Stimulated activated CD4-positive, alpha-beta T cell treated with anti-CD3 and anti-CD28 coated beads, Interleukin-1b, Interleukin-23, amount 100 ng/mL, for 4 hours (primary cell): ENCODE measurements around the gene ZBTB16.

Experiments used
- DNase-seq, 2 donors: peaks; one replicate each; pipeline ENCODE4 v3.0.0-alpha.2; 2020; ENCODE audit warnings: low read depth in 2 of 2

ZBTB16 gene

DNA sequence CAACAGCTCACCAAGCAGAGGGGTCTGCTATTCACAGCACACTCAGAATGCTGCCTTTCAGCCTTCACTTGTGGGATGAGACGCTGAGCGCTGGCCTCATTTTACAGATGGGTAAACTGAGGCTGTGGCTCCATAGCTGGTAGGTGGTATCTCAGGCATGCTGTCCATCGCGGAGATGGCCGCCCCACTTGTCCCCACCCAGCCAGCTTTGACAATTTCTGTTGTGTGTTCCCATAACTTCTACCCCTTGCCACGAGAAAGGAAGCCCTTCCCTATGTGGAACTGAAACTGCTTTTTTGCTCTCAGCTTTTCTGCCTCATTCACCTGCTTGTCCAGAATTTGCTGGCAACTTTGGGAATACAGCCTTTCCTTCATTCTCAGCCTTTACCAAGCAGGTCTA, 200.6 kb downstream of the ZBTB16 start:
- no peak for DNase-seq

DNA sequence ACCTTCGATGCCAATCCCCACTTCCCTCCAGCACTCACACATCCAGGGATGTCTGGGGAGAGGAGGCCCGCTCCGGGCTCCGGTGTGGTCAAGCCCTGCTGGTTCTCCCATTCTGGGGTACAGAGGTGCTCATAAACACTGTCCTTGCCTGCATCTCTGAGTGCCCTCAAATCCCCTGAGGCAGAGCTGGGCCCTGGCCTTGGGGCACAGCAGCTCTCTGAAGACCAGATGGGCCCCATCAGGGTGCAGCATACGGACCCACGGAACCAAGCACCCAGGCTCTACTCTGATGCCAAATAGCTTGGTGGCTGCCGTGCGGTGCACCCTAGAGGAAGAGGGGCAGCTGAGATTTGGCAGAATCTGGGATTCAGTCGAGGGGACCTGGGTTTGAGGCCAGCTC, 201.0 kb downstream of the ZBTB16 start:
- no peak for DNase-seq

DNA sequence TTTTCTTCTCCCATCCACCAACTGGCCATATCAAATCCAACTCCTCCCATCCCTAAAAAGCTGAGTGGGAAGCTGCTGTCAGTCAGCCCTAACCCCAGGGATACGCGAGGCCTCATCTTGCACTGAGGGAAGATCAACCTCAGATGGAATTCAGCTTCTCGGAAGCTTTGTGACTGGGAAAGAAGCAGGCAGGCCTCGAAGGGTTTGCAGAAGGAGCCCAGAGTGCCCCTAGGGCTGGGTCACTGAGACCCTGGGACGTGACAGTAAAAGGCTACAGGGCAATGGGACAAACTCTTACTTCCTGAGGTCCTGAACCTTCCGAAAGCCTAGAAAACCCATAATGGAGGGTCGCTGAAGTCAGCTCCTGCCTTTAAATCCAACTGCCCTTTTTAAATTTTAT, 202.3 kb downstream of the ZBTB16 start:
- no peak for DNase-seq

DNA sequence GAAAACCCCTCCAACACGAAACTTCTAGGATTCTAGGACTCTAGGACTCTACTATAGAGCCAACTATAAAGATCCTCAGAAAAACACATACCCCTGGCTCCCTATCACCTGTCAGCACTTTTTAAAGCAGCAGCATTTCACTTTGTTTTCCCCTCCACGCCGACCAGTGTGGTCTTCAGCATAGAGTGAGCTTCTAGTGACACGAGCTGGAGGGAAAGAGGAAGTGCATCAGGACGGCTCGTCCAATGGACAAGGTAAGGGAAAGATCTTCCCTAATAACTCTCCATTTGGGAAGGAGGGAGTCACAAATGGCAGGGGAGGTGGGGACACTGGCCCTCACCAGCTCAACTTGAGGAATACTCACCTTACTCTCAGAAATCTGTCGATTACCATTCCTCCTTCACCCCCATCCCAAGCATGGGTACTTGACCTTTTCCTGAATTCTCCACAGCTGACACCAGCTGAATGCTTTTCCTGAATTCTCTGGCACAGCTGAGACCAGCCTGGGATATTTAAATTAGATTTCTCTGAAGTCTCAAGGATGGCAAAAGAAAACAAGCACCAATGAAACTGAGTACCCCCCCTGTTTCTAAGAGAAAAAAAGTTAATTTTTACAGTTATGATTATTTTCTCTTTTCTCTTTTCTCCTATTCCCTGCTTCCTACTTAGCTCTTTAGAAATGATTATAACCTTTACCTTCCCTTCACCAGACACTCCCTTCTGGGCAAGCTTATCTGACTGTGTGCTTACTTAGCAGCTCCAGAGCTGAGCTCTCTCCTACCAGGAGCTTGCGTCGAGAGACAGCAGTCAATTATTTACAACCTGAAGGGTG, 203.4 kb downstream of the ZBTB16 start:
- DNase-seq, result no peak

DNA sequence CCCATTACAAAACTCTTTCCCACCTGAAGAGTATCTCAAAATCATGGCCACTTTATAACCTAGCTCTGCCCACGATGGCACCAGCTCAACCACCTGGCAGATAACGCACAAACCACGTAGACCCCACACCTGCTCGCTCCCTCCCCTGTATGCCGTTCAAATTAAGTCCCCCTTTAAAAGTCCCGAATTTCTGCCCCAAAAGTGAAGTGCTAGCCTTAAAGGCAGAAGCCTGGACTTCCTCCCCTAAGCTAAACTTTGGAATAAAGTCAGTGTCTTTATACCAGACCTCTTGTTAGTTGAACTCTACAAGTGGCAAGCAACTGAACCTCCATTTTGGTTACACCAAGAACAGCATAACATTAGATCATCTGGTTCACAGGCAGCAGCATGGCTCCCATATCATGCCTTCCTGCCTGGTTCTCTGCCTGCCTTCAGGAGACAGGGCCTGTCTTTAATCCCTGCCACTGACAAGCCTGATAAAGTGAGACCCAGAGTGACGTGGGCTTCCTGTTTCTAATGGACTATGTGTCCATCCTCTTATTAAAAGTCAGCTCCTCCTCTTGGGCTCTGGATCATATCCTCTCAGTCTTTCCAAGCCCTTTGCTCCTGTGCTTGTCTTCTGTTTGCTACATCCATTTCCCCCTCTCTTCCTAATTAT, 204.1 kb downstream of the ZBTB16 start:
- no peak for DNase-seq

DNA sequence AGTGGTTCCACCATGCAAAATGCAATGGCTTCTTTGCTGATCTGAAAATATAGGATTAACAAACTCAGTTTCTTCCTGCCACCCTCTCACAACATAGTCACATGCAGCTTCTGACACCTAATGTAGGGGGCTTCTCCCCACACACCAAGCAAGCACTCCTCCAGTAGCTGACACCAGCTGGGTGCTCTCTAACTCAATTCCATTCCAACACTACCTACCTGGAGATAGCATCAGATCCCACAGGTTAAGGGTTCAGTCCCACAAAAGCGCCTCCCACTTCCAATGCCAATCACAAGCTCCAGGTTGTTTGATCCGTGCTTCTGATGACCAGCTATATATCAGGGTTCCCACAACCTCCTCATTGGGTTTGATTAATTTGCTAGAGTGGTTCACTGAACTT, 204.9 kb downstream of the ZBTB16 start:
- DNase-seq, result no peak

DNA sequence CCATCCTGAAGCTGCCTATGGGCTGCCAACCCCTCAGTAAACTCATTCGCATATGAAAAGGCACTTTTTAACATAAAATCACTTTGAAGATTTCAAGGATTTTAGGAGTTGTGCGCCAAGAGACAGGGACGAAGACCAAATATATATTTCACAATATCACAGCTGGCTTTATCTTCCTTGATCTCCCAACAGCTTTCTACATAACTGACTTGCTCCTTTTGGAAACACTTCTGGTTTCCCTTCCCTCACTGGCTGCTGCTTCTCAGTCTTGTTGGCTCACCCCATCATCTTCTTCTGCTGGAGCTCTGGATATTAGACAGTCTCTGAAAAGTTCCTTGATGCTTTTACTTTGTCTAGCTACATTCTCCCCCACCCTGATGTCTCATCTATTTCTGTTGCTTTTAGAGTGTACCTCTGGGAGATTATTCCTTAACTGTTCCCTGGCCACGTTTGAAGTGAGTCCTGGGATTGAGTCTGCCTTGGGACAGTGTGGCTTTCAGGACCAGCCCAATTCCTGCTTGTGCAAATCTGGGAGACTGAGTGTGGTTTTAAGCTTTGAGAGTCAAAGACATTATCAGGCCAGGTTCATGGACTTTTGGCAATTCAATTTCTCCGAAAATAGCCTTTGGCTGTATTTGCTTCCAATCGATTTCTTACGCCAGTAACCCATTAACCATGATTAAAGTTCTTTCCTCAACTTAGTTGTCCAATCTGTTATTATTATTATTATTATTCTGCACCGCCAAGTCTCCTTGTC, 205.8 kb downstream of the ZBTB16 start:
- no peak for DNase-seq

DNA sequence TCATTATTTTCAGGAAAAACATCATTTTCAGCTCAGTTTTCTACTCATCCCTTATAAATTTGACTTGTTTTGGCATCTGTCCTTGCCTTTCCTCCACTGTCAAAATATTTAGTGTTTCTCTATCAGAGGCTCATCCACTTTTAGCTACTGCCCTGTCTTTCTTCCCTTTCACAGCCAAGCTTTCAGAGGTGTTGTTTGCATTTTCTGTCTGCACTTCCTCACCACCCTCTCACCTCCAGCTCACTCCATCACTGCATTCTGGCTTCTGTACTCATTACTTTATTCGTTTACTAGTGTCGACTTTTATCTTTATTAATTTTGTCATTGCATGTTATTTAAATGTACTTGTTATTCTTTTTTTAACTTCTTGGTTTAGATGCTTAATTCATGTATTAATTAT, 210.0 kb downstream of the ZBTB16 start:
- no peak for DNase-seq

DNA sequence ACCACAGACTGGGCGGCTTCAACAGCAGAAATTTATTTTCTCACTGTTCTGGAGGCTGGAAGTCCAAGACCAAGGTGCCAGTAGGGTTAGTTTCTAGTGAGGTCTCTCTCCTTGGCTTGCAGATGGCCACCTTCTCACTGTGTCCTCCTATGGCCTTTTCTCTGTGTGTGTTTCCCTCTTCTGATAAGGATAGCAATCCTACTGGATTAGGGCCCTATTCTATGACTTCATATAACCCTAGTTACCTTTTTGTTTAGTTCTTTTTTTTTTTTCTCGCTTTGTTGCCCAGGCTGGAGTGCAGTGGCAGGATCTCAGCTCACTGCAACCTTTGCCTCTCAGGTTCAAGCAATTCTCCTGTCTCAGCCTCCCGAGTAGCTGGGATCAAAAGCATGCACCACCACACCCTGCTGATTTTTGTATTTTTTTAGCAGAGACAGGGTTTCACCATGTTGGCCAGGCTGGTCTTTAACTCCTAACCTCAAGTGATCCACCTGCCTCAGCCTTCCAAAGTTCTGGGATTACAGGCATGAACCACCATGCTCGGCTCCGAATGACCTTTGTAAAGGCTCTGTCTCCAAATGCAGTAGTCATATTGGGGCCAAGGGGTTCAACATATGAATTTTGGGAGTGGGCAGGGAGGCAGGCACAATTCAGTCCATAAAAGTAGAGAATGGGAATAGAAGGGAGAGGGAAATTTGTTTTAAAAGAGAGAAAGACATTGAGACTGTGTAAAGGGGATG, 211.2 kb downstream of the ZBTB16 start:
- DNase-seq, result no peak

DNA sequence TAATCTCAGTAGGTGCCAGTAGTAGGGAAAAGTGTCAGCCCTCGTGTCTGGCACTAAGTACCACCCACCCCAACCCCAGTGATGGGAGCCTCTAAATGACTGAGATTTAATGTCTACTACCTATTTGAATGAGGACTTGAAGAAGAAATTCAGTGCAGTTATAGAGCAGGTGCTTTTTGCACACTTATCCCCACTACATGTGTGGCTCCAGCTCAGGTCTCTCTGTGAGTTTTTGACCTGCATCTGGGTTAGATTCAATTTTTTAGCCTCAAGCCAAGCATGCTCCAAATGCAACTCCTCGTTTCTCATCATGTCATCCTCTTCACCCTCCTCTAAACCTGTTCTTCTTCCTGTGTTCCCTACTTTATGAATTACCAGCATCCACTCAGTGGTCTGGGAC, 211.8 kb downstream of the ZBTB16 start:
- no peak for DNase-seq

DNA sequence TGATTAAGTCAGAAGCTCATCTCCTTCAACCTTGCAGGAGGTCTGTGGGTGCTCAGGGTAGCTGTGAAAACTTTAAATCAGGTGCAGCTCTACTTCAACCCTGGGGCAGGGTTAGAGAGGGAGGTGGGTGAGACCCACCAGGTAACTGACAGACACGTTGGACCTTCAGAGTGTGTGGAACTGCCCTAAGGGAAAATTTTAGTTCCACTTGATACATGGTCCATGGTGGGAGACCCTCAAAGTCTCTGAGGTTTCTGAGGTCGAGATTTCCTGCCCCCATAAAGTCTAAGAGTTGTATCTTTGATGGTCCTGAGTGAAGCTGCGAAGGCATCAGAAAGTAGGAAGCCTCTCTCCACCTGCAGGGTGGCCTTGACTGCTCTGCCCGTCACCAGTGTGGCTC, 212.8 kb downstream of the ZBTB16 start:
- no peak for DNase-seq

DNA sequence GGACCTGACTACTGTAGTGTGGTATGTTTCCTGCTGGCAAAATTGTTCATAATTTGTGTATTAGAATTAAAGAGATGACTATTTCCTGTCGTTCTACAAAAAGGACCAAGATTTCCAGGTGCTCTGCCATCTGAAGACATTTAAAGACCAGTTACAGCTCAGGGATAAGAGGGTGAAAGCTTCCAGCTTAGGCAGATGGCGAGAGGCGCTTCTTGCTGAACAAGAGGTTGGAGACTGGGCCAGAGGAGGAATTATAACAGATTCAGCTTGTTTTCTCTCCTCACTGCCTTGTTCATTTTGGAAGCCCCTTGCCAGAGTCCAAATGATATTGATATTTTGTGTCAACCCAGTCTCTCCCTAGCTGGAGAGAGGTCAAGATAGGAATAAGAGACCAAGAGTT, 213.6 kb downstream of the ZBTB16 start:
- no peak for DNase-seq

DNA sequence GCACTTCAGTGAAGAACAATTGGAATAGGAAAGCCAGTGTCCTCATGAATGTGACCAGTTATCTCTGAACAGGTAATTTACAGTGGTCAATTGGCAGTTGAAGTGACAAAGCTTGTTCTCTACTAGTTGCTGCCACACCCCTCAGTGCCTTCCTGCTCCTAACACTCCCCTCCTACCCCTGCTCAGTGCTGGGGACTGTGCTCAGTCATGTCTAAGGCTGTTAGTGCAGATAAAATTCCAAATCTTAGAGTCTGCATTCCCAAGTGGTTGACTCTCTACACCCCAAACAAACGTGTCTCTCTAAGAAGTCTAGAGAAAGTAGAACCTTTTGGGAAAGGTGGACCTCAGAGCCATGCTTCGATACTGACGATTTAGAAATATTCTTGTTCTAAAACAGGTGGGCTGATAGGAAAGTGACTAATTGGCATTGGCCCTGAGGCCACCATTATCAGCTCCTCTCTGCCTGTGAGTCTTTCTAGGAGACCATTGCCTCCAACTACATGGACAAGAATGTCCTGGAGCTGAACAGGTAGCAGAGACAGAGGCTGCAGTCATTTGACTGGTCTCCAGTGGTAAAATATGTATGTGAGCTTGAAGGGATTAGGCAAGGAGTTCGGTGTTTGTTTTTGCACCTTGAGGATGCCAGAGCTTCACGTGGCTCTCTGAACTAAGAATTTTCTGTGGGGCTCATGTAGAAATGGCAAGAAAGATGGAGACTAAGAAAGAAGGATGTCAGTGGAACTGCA, 214.6 kb downstream of the ZBTB16 start:
- DNase-seq, result no peak

DNA sequence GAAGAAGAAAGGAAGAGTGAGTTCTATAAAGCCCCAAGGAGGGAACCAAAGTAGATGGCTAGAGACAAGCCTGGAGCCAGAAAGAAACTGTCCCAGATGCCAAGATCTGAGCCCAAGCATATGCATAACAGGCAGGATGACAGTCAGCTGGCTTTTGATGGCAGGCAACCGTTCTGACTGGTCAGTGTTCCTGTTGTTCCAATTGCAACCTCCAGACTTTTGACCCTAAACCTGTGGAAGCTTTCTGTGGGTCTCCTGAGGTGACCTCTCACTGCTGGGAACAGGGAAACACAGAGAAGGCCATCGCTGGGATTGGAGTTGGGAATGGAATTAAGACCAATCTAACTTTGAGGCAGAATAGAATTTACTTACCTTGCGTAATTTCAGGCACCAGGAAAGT, 215.1 kb downstream of the ZBTB16 start:
- DNase-seq, result no peak

DNA sequence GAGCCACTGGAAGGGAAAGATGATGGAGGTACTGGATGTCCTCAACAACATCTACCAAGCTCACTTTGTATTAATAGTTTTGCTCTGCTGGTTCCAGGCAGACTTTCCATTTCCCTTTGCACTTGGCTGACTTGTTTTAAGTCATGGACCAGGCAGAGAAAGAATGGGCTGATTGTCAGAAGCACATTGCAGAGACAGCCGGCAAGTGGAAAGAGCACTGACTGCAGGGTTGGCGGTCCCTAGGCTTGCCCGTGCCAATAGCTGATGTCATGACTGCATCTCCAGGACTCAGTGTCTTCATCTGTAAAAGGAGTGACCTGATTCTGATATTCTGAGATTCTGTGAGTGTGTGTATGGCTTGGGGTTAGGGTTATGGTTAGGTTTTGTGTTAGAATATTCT, 215.8 kb downstream of the ZBTB16 start:
- DNase-seq, result no peak

DNA sequence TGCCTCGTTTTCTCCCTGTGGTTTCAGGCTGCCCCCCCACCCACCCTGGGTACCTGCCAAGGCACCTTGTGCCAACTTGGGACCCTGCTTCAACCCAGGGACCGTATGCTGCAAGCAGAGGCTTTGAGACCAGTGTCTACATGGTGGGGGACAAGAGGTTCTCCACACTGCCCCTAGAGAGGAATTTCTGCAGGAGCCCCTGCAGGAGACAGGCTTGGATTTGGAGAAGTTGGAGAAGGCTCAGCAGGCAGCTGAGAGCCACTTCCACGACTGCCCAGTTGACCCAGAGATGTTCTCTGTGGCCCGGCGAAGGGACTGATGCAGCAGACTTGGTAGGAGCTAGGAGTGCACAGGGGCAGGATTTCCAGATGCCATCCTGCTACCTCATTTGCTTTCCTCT, 216.6 kb downstream of the ZBTB16 start:
- DNase-seq, result no peak

DNA sequence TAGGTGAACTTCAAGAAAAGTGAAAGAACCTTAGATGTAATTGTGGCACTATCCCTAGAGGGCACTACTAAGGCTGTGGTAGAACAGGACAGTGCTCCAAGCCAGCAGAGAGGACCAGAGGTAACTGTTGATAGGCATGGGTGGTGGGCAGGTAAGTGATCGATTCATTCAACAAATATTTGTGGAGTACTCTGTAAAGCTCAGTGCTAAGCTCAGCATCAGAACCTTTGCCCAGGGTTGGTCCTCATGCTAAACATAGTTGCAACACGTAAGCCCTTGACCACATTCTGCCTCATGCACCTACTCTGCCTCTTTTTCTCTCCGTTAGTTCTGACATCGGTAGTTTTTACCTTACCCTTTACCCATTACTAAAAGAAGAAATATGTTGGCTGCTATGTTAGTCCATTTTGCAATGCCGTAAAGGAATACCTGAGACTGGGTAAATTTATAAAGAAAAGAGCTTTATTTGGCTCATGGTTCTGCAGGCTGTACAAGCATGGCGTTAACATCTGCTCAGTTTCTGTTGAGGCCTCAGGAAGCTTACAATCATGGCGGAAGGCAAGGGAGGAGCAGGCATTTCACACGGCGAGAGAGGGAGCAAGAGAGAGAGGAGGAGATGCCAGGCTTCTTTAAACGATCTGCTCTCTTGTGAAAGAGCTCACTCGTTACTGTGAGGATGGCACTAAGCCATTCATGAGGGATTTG, 218.3 kb downstream of the ZBTB16 start:
- no peak for DNase-seq

DNA sequence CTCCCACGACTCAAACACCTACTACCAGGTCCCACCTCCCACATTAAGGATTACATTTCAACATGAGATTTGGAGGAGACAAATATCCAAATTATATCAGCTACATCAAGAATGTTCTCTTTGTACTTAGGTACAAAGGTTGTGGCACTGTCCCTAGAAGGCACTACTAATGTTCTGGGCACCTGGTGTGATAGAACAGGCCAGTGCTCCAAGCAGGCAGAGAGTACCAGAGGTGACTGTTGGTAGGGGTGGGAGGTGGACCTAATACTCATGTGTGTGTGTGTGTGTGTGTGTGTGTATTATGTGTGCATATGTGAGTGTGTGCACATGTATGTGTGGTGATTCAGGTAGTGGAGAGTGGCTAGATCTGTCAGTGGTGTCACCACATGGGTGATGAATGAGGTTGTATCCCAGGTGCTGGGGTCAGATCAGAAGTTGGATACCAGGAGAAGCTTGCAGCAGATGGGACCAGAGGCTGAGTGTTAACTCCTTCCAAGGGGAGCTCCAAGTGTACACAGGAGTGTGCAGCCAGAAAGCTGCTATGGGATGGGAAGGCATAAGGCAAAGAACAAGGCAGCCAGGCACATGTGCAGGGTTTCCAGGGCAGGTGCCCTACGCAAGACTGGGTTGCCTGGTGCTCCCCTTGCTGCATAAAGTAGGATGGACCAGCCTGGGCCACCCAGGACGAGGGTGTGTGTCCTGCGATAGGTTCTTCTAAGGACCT, 219.0 kb downstream of the ZBTB16 start:
- no peak for DNase-seq

DNA sequence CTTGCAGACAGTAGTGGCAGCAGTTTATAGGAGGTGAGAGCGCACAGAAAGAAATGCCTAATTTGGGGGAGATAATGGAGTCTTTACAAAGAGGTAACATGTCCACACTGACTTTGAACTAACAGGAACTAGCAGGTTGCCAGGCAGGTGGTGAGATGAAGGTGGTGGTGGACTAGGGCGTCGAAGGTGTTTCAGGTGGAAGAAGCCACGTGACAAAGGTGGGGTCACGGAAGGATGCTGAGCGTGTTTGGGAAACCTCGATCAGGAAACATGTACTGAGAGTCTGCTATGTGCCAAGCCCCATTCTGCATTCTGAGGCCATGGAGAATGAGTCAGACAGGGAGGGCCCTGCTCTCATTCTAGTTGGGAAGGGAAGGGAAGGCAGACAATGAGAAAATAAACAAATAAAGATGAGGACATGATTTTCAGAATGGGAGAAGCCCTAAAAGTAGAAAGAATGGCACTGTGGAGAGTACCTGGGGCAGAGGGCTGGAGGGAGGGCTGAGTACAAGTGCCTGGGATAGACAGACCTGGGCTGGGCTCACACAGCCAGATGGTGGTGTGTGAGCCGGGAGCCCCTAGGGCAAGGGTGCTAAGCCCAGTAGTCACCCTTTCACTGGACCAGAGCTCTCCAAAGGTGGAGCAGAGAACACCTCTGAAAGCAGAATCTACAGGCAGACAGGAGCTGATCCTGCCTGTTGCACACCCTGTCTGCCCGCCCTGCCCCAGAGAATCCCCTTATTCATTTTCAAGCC, 220.5 kb downstream of the ZBTB16 start:
- DNase-seq, result no peak
